Endothelial cell of umbilical vein (primary cell): ENCODE results near the gene STX4.

Source experiments
- EZH2 ChIP-seq: IDR thresholded peaks from 2 replicates; pipeline ENCODE4 v1.6.1; 2012; ENCODE audit warnings: borderline replicate concordance, low read depth, mild to moderate bottlenecking, moderate library complexity, low read length, inconsistent platforms; ENCODE audit not compliant: severe bottlenecking
- POLR2A ChIP-seq: IDR thresholded peaks from 2 replicates; pipeline ENCODE4 v1.6.1; 2012; ENCODE audit warnings: low read depth, mild to moderate bottlenecking, control low read depth, low read length

GRCh38 chr16:31023627-31024226 is 9.6 kb upstream of the STX4 start:
- TF ChIP-seq POLR2A = no peak
- TF ChIP-seq EZH2 = no peak
